GM12874 (cell line): ENCODE measurements around the gene YBX2.

Experiments
- TF ChIP-seq, protein P1 (sequence below): IDR thresholded peaks from 2 replicates; pipeline ENCODE4 v1.5.1; 2011; ENCODE audit warnings: low read depth, mild to moderate bottlenecking, control low read depth, low read length, moderate library complexity; ENCODE audit not compliant: insufficient read depth

YBX2 gene

DNA sequence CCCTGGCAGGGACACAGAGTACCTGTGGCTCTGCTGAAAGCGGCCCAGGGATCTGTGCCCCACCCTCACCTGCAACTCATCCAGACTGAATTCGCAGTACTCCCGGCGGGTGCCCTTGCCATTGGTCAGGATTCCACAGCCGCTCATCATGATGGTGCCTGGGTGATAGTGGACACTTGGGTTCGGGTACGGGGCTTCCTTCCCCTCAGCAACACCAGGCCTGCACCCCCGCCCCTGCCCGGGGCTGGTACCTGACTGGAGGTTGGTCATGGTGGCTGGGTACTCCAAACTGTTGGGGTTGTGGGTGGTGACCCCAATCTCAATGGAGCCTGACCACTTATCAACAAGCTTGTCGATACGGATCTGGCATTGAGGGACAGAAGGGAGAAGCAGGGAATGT, 31.7 kb upstream of the YBX2 start:
- TF ChIP-seq, protein P1, sequence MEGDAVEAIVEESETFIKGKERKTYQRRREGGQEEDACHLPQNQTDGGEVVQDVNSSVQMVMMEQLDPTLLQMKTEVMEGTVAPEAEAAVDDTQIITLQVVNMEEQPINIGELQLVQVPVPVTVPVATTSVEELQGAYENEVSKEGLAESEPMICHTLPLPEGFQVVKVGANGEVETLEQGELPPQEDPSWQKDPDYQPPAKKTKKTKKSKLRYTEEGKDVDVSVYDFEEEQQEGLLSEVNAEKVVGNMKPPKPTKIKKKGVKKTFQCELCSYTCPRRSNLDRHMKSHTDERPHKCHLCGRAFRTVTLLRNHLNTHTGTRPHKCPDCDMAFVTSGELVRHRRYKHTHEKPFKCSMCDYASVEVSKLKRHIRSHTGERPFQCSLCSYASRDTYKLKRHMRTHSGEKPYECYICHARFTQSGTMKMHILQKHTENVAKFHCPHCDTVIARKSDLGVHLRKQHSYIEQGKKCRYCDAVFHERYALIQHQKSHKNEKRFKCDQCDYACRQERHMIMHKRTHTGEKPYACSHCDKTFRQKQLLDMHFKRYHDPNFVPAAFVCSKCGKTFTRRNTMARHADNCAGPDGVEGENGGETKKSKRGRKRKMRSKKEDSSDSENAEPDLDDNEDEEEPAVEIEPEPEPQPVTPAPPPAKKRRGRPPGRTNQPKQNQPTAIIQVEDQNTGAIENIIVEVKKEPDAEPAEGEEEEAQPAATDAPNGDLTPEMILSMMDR, result no peak

GRCh38 chr17:7325031-7325528, 30.6 kb upstream of the YBX2 start:
- TF ChIP-seq, protein P1, result no peak

DNA sequence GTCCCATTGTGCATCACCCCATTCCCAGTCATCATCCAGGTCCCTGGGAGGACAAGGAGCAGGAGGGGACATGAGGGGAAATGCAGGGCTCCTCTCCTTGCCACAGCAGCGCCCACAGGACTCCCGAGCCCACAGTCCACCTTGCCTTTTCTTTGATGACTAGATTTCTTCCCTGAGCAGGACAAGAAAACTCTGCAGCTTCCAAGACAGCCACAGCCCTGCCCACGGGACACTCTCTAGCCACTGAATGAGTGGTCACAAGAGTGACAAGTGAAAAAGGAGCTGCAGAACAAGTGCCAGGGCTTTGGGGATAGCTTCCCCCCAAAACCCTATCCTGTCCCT, 30.0 kb upstream of the YBX2 start:
- TF ChIP-seq, protein P1, result no peak

DNA sequence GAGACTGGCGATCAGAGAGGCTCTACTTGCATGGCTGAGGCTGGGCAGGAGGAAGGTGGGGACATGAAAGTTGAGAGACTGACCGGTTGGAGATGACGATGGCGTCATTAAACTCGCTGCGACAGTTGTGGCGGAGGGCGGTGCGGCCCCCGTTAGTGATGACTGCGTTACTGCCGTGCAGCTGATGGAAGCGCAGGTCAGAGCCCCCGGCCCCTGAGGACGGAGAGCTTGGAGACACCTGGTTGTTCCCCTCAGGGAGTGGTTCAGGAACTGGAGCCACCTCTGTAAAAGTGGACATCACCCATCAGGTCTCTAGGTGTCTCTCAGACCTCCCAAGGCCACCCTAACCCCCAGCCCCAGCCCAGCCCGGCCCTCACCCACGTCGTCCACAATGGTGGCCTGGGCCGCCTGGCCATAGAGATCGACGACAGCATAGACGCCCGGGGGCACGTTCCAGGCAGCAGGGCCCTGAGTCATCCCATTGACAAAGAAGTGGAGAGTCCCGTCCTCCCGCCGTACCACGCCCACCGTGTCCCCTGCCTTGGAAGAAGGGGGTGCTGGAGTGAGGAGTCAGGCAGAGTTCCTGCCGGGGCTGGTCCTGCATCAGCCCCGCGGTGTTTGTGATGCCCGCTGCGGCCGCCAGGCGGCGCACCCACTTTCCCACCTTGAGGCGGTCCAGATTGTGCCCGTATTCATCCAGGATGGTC, 29.4 kb upstream of the YBX2 start:
- TF ChIP-seq, protein P1, result peak; percentile 98

DNA sequence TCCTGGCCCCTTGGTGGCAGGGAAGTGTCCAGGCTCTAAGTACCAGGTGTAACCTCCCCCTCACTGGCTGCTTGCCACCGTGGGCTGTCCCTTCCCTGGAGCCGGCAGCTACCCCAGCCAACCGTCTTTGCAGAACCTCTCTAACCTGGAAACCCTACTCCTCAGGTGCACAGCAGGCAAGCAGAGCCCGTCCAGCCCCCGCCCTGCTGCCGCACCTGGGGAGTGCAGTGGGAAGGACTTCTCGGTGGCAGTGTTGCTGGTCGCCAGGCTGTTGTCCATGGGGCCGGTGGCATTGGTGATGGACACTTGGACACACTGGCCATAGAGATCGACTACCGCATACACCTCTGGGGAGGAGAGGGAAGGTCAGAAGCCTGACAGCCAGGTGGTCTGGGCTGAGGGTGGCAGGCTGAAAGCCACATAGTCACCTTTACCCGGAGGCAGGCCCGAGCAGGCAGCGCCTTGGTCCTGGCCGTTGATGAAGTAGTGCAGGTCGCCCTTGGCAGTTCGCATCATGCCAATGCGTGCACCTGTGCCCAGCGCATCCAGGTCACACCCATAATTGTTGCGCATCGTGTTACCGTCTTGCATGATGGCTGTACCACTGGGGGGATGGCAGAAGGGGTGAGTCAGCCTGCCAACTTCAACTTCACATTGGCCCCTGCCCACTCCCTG, 28.2 kb upstream of the YBX2 start:
- TF ChIP-seq, protein P1, result no peak

GRCh38 chr17:7321466-7321865, 27.0 kb upstream of the YBX2 start:
- TF ChIP-seq, protein P1, result no peak

- TF ChIP-seq, protein P1, result no peak
These were observed 23.9 kb upstream of the YBX2 start for GRCh38 chr17:7318121-7318860.
